ENCODE results near the gene PTPN1.

PTPN1 gene

GRCh38 chr20:50516935-50517816 lies 7.0 kb downstream of the PTPN1 start (continued):
- TF ChIP-seq ZNF473 (tag by site-specific recombination; IDR thresholded peaks at IDR 0.05) (no peak), ZNF558 (tag by site-specific recombination; IDR thresholded peaks at IDR 0.05) (no peak), ZNF148 (tag by site-specific recombination; IDR thresholded peaks at IDR 0.05; ENCODE audit: borderline replicate concordance) (no peak), ZBTB8A (tag by site-specific recombination; IDR thresholded peaks at IDR 0.05) (no peak; the same call in 1 of the 2 replicates)

- no peaks in the 10 kb centered on the region for H3K9me3 ChIP-seq (ENCODE audit: control insufficient read depth, insufficient read depth, low read depth, low read length)
- H3K4me3 ChIP-seq (ENCODE audit: low read depth, low read length), result no peak overlapping the region
- H3K36me3 ChIP-seq (ENCODE audit: control insufficient read depth in 2 of 2, insufficient read depth in 1 of 2, low read length in 2 of 2), result peaks cover 0 to 2% of the 10 kb centered on the region in 2 experiments; a peak in 1 of 3 replicates
- no peak overlapping the region for H3K27ac ChIP-seq (ENCODE audit: extremely low read depth, low read depth, low read length)
- no peak for TF ChIP-seq PBX3 (CRISPR knock-in tag; IDR thresholded peaks at IDR 0.05)
- no peak for TF ChIP-seq YY2 (tag by site-specific recombination; IDR thresholded peaks at IDR 0.05)
- no peak for TF ChIP-seq ZNF629 (tag by site-specific recombination; IDR thresholded peaks at IDR 0.05)
- TF ChIP-seq ZNF184 (tag by site-specific recombination; IDR thresholded peaks at IDR 0.05), result no peak
- TF ChIP-seq ZNF19 (tag by site-specific recombination; IDR thresholded peaks at IDR 0.05; ENCODE audit: low read depth), result no peak
- TF ChIP-seq PRDM6 (tag by site-specific recombination; IDR thresholded peaks at IDR 0.05), result no peak; the same call in 1 of the 2 replicates
- TF ChIP-seq PATZ1 (tag by site-specific recombination; IDR thresholded peaks at IDR 0.05), result no peak
- TF ChIP-seq SP3 (tag by site-specific recombination; IDR thresholded peaks at IDR 0.05), result no peak
- no peak for TF ChIP-seq ZNF747 (tag by site-specific recombination; IDR thresholded peaks at IDR 0.05)
- TF ChIP-seq MYNN (tag by site-specific recombination; IDR thresholded peaks at IDR 0.05; ENCODE audit: borderline replicate concordance), result no peak
- TF ChIP-seq KLF10 (tag by site-specific recombination; IDR thresholded peaks at IDR 0.05), result no peak
- no peak for TF ChIP-seq ZNF266 (tag by site-specific recombination; IDR thresholded peaks at IDR 0.05; ENCODE audit: low read depth)
- no peak for TF ChIP-seq ZNF221 (tag by site-specific recombination; IDR thresholded peaks at IDR 0.05; ENCODE audit: borderline replicate concordance)
- no peak for TF ChIP-seq ZNF555 (tag by site-specific recombination; conservative IDR thresholded peaks at IDR 0.05)
- no peak for TF ChIP-seq ZNF549 (tag by site-specific recombination; IDR thresholded peaks at IDR 0.05)
- POLR2A ChIA-PET, result no interaction called here
- CTCF ChIA-PET, result interaction anchor here (0.7 to 1.4 kb wide), 2 partner anchors 39 kb away, joined by 3 to 4 read pairs; no protein-coding TSS in a partner anchor
- peaks cover 25% of the 10 kb centered on the region for H3K4me1 ChIP-seq (ENCODE audit: control insufficient read depth, insufficient read depth, low read length)
Observed at GRCh38 chr20:50517817-50518154, 7.6 kb downstream of the PTPN1 start.
